GM23248 (cell line): ENCODE data around the gene SEMA3C.

ENCODE experiments used
- EZH2 ChIP-seq: fragments of 200-600 bp; sonication (generic); IDR thresholded peaks from 2 replicates; pipeline ENCODE4 v1.6.1; 2018; ENCODE audit warnings: antibody characterized with exemption, mild to moderate bottlenecking; ENCODE audit not compliant: insufficient read depth, poor library complexity, severe bottlenecking
- EZH2phosphoT487 ChIP-seq: fragments of 200-600 bp; sonication (generic); IDR thresholded peaks from 2 replicates; pipeline ENCODE4 v1.6.1; 2018; ENCODE audit warnings: antibody characterized with exemption, moderate library complexity, mild to moderate bottlenecking, low read depth; ENCODE audit not compliant: insufficient read depth

- no peak for TF ChIP-seq EZH2
- TF ChIP-seq EZH2phosphoT487: no peak
Observed at GRCh38 chr7:80900583-80901576, 18.0 kb downstream of the SEMA3C start.
